HepG2 (cell line): ENCODE data around the gene UBXN2A. TPM values are rescaled to one million over a fixed set of nuclear protein-coding genes. Genes with fewer than 3 reads are reported as not detected.

Experiments used
- AKAP8 ChIP-seq: sonication (generic); formaldehyde crosslinking; IDR thresholded peaks from 2 replicates; pipeline ENCODE4 v1.5.1; 2020; ENCODE audit warnings: mild to moderate bottlenecking, missing genetic modification reagents
- ARID4A ChIP-seq: sonication (generic); formaldehyde crosslinking; IDR thresholded peaks from 2 replicates; pipeline ENCODE4 v1.5.0; 2020; ENCODE audit warnings: mild to moderate bottlenecking, missing genetic modification reagents, borderline replicate concordance
- ELF3 ChIP-seq: IDR thresholded peaks from 2 replicates; pipeline ENCODE4 v1.6.1; 2016; ENCODE audit warnings: missing genetic modification reagents, missing compliant biosample characterization
- GATA4 ChIP-seq: sonication (generic); IDR thresholded peaks from 2 replicates; pipeline ENCODE4 v1.6.1; 2016; ENCODE audit warnings: antibody characterized with exemption, low read depth, borderline replicate concordance
- HNRNPLL ChIP-seq: fragments of 200-400 bp; formaldehyde crosslinking; IDR thresholded peaks from 2 replicates; pipeline ENCODE4 v1.6.1; 2017; ENCODE audit warnings: mild to moderate bottlenecking, low read depth, low read length; ENCODE audit not compliant: poor library complexity, severe bottlenecking
- KAT7 ChIP-seq: IDR thresholded peaks from 2 replicates; pipeline ENCODE4 v1.6.1; 2018; ENCODE audit warnings: borderline replicate concordance, missing compliant biosample characterization
- MYC ChIP-seq: sonication (generic); formaldehyde crosslinking; IDR thresholded peaks from 2 replicates; pipeline ENCODE4 v1.9.0; 2021; ENCODE audit warnings: missing genetic modification reagents, borderline replicate concordance
- NCOA5 ChIP-seq: sonication (generic); formaldehyde crosslinking; IDR thresholded peaks from 2 replicates; pipeline ENCODE4 v1.4.0; 2020; ENCODE audit warnings: missing genetic modification reagents
- NFAT5 ChIP-seq: sonication (generic); formaldehyde crosslinking; IDR thresholded peaks from 2 replicates; pipeline ENCODE4 v1.4.0; 2020; ENCODE audit warnings: missing genetic modification reagents
- TCF12 ChIP-seq, 2 experiments: fragments of 450-650 bp in 1 of 2; sonication (generic) in 1 of 2; formaldehyde crosslinking in 1 of 2; IDR thresholded peaks; 2 replicates each; pipeline versions ENCODE4 v1.6.1 to v1.8.0; 2017 to 2022; ENCODE audit warnings: antibody characterized with exemption in 1 of 2, mild to moderate bottlenecking in 1 of 2, missing genetic modification reagents in 1 of 2, moderate library complexity in 1 of 2
- TFAP4 ChIP-seq: sonication (generic); IDR thresholded peaks from 2 replicates; pipeline ENCODE4 v1.6.1; 2016; ENCODE audit warnings: low read depth, borderline replicate concordance
- ZNF34 ChIP-seq: sonication (generic); formaldehyde crosslinking; IDR thresholded peaks from 2 replicates; pipeline ENCODE4 v1.4.0; 2020; ENCODE audit warnings: mild to moderate bottlenecking, missing genetic modification reagents, borderline replicate concordance
- ZNF343 ChIP-seq: sonication (generic); formaldehyde crosslinking; IDR thresholded peaks from 2 replicates; pipeline ENCODE4 v1.4.0; 2020; ENCODE audit warnings: mild to moderate bottlenecking, missing genetic modification reagents
- ZNF724P ChIP-seq: sonication (generic); formaldehyde crosslinking; IDR thresholded peaks from 2 replicates; pipeline ENCODE4 v1.8.0; 2022; ENCODE audit warnings: missing genetic modification reagents, borderline replicate concordance
- polyA plus RNA-seq, 8 experiments: library from polyadenylated mRNA; depleted of rRNA in 3 of 8; stranded (reverse) in 7 of 8; unstranded in 1 of 8; fragments of >200 nt; fragmentation: Illumina TruSeq in 4 of 8; extraction: Trizol in 4 of 8; gene quantifications; 2 replicates each; pipeline versions ENCODE4 v1.2.1 to v1.2.3, GENCODE V29; 2011 to 2016; ENCODE audit warnings: low read depth in 4 of 8, missing spikeins in 1 of 8, mixed read lengths in 1 of 8; ENCODE audit not compliant: insufficient read depth in 1 of 8
- total RNA-seq, 5 experiments: library from RNA; depleted of rRNA; stranded (reverse); fragments of >200 nt; fragmentation: Illumina TruSeq; extraction: Trizol; gene quantifications; 2 replicates each; pipeline ENCODE4 v1.2.3, GENCODE V29; 2016; ENCODE audit warnings: low read depth in 1 of 5
- TF ChIP-seq, protein P1 (sequence below): sonication (generic); formaldehyde crosslinking; IDR thresholded peaks from 2 replicates; pipeline ENCODE4 v1.4.0; 2020; ENCODE audit warnings: missing genetic modification reagents

UBXN2A gene
- total and polyA plus RNA-seq, 2 of the 13 experiments (the other 11 are each of a cell fraction or from before 2014, with no cell fraction given), result 8.3 to 20.9 TPM

DNA sequence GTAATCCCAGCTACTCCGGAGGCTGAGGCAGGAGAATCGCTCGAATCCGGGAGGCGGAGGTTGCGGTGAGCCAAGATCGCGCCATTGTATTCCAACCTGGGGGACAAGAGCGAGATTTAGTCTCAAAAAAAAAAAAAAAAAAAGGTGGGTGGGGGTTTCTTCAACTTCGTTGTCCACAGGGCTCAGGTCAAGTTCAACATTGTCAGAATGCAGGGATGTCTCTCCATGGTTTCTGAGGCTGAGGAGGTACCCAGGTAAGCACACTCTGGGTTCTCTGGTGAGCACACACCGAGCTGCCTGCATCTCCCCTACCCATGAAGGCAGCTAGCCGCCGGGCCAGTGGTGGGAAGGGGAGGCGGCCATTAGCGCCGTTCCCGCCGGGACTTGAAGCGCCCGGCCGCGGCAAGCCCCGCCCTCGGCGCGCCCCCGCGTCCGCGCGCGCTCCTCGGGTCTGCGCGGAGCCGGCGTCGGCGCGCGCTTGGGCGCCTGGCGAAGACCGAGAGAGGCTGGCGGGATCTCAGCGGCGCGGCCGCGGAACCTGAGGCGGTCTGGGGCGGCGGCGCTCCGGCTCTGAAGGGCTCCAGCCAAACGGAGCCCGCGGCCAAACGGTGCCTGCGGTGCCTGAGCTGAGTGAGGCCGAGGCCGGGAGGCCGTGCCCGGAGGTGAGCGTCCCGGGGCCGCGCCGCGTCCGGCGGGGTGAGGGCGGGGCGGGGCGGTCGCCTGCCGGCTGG is at the start of gene UBXN2A (continued):
- TF ChIP-seq, protein P1, sequence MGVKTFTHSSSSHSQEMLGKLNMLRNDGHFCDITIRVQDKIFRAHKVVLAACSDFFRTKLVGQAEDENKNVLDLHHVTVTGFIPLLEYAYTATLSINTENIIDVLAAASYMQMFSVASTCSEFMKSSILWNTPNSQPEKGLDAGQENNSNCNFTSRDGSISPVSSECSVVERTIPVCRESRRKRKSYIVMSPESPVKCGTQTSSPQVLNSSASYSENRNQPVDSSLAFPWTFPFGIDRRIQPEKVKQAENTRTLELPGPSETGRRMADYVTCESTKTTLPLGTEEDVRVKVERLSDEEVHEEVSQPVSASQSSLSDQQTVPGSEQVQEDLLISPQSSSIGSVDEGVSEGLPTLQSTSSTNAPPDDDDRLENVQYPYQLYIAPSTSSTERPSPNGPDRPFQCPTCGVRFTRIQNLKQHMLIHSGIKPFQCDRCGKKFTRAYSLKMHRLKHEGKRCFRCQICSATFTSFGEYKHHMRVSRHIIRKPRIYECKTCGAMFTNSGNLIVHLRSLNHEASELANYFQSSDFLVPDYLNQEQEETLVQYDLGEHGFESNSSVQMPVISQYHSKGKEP (CRISPR knock-in tag), result no peak
- TF ChIP-seq KAT7 (CRISPR knock-in tag) (peak; percentile 56; the same call in 1 of the 2 replicates), ELF3 (0 out of 2 replicates have a peak, but pooled peaks have one; percentile 13), ZNF343 (CRISPR knock-in tag) (0 out of 2 replicates have a peak, but pooled peaks have one; percentile 26), NFAT5 (CRISPR knock-in tag) (no peak; the same call in 1 of the 2 replicates), ARID4A (CRISPR knock-in tag) (peak; percentile 70; the same call in 1 of the 2 replicates), TCF12 (IDR thresholded peaks at IDR 0.05) (no peak), TCF12 (CRISPR knock-in tag; IDR thresholded peaks at IDR 0.05) (peak; percentile 83; the same call in 1 of the 2 replicates), GATA4 (peak; percentile 50; the same call in 1 of the 2 replicates), ZNF34 (peak; percentile 78; the same call in 1 of the 2 replicates), MYC (CRISPR knock-in tag) (peak; percentile 77), TFAP4 (0 out of 2 replicates have a peak, but pooled peaks have one; percentile 9), ZNF724P (CRISPR knock-in tag) (0 out of 2 replicates have a peak, but pooled peaks have one; percentile 30), AKAP8 (CRISPR knock-in tag) (no peak), HNRNPLL (peak; percentile 5), NCOA5 (CRISPR knock-in tag) (no peak)
